CD4-positive, alpha-beta T cell (primary cell): ENCODE data around the gene UPF3A. TPM values are rescaled to one million over a fixed set of nuclear protein-coding genes. Genes with fewer than 3 reads are reported as not detected.
"Not testable (repeated sequence)": the region's sequence is repeated elsewhere in the genome, so short reads cannot be mapped to it uniquely, and the experiment has no call there.

Experiments
- ATAC-seq: fragments of 200-7000 bp; cut with Tn5 transposase; one replicate; pipeline ENCODE4 v1.10.0; 2022; ENCODE audit warnings: mild to moderate bottlenecking; ENCODE audit not compliant: poor library complexity
- CTCF ChIA-PET: fragments of 350-600 bp; sonication (Branson Sonifier 250); formaldehyde crosslinking; loops from one replicate; lab custom pipeline; 2021; ENCODE audit warnings: antibody characterized with exemption, inconsistent platforms; lab: Charles Lee
- POLR2A ChIA-PET: fragments of 350-600 bp; sonication (Branson Sonifier 250); formaldehyde crosslinking; loops from one replicate; lab custom pipeline; 2021; ENCODE audit warnings: antibody characterized with exemption, inconsistent platforms; lab: Charles Lee
- DNase-seq, 14 experiments: peaks; one replicate each; pipeline ENCODE4 v3.0.0-alpha.2; 2013 to 2020; ENCODE audit warnings: mixed read lengths in 2 of 14
- H3K27ac ChIP-seq, 2 donors: one replicate each; pipeline versions ENCODE4 v1.5.1 to v1.7.0; 2013; ENCODE audit warnings: low read length in 2 of 2, low read depth in 1 of 2, mild to moderate bottlenecking in 1 of 2
- H3K27me3 ChIP-seq, 2 experiments: 1 replicate in 1 of 2; 2 replicates in 1 of 2; pipeline versions ENCODE4 v1.6.1 to v1.7.0; 2013; ENCODE audit warnings: low read length in 2 of 2, control low read depth in 1 of 2, mild to moderate bottlenecking in 1 of 2, moderate library complexity in 1 of 2; ENCODE audit not compliant: insufficient read depth in 2 of 2, control insufficient read depth in 1 of 2
- H3K36me3 ChIP-seq: one replicate; pipeline ENCODE4 v1.6.1; 2013; ENCODE audit warnings: low read length, control low read depth; ENCODE audit not compliant: insufficient read depth
- H3K4me1 ChIP-seq: one replicate; pipeline ENCODE4 v1.6.1; 2013; ENCODE audit warnings: low read length, control low read depth; ENCODE audit not compliant: insufficient read depth
- H3K4me3 ChIP-seq: one replicate; pipeline ENCODE4 v1.5.1; 2013; ENCODE audit warnings: mild to moderate bottlenecking, low read length, moderate library complexity
- H3K9me3 ChIP-seq, 2 experiments: 1 replicate in 1 of 2; 2 replicates in 1 of 2; pipeline versions ENCODE4 v1.6.1 to v1.7.0; 2013; ENCODE audit warnings: low read length in 2 of 2, mild to moderate bottlenecking in 2 of 2, control low read depth in 1 of 2, moderate library complexity in 1 of 2; ENCODE audit not compliant: control insufficient read depth in 1 of 2, insufficient read depth in 1 of 2
- H3K27ac Mint-ChIP-seq: one replicate; pipeline ENCODE4 v1.8.0; 2020; ENCODE audit warnings: mixed read lengths
- H3K27me3 Mint-ChIP-seq: one replicate; pipeline ENCODE4 v1.8.0; 2021; ENCODE audit warnings: mixed read lengths
- H3K36me3 Mint-ChIP-seq: one replicate; pipeline ENCODE4 v1.8.0; 2021; ENCODE audit warnings: low read depth, mixed read lengths
- H3K4me1 Mint-ChIP-seq: one replicate; pipeline ENCODE4 v1.8.0; 2021; ENCODE audit warnings: low read depth, mixed read lengths
- H3K4me3 Mint-ChIP-seq: one replicate; pipeline ENCODE4 v1.8.0; 2020; ENCODE audit warnings: mild to moderate bottlenecking, mixed read lengths
- H3K9me3 Mint-ChIP-seq: one replicate; pipeline ENCODE4 v1.8.0; 2020; ENCODE audit warnings: mixed read lengths
- intact Hi-C, 2 experiments: fragments of 100-400 bp; cut with DNase I in 1 of 2; cut with micrococcal nuclease in 1 of 2; formaldehyde crosslinking; loops; one replicate each; pipeline versions ENCODE4 v1.15.1 to v1.9.0; 2023 to 2025; cut with DNase I, micrococcal nuclease
- total RNA-seq, 174 experiments: library from RNA in 2 of 174; stranded (reverse) in 2 of 174; gene quantifications; one replicate each; pipeline ENCODE4 v1.2.3 and lab custom pipeline; 2021 to 2026
- TF ChIP-seq, protein P1 (sequence below): fragments of 200-600 bp; IDR thresholded peaks from one replicate; pipeline ENCODE4 v1.8.0; 2022; ENCODE audit warnings: antibody characterized with exemption, mild to moderate bottlenecking

UPF3A gene
- total RNA-seq, 2 experiments from 2014 or later, result 31.8 TPM

DNA sequence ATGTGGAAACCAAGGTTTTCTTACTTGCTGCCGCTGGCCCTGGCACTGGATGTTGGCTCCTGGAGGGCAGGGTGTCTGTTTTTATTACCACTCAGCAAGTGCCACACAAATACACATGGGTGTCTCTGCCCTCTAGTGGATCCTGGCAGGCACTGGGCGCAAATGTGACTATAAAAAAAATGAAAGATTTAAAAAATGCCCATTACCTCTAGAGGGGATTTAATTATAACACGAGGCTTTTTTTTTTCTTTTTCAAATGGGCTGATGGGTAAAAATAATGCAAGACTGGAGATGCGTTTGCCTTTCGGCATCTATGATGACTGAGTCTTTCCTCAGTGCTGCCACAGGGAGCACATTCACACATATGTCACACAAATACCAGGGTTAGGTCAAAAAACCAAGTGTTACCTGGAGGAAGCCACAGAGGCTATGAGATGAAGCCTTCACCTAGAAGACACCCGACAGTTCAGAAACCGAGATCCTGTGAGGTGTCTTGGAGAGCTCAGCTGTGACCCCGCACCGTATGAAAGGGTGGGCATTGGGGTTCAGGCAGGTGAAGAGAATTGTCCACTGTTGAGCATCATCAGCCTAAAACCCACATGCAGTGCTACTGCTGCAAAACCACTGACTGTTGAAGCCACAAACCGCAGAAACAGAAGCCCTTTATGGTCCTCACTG lies 58.6 kb downstream of the UPF3A start:
- TF ChIP-seq, protein P1, sequence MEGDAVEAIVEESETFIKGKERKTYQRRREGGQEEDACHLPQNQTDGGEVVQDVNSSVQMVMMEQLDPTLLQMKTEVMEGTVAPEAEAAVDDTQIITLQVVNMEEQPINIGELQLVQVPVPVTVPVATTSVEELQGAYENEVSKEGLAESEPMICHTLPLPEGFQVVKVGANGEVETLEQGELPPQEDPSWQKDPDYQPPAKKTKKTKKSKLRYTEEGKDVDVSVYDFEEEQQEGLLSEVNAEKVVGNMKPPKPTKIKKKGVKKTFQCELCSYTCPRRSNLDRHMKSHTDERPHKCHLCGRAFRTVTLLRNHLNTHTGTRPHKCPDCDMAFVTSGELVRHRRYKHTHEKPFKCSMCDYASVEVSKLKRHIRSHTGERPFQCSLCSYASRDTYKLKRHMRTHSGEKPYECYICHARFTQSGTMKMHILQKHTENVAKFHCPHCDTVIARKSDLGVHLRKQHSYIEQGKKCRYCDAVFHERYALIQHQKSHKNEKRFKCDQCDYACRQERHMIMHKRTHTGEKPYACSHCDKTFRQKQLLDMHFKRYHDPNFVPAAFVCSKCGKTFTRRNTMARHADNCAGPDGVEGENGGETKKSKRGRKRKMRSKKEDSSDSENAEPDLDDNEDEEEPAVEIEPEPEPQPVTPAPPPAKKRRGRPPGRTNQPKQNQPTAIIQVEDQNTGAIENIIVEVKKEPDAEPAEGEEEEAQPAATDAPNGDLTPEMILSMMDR, result peak; percentile 62
- peaks cover 6% of the 10 kb centered on the region for H3K4me1 Mint-ChIP-seq
- DNase-seq (peak in 10 of 14 experiments; percentile 14 to 77 (median 30)), ATAC-seq (peak; percentile 43)
- no peaks in the 10 kb centered on the region for H3K9me3 Mint-ChIP-seq
- no peak overlapping the region for H3K4me3 ChIP-seq
- peaks cover 12% of the 10 kb centered on the region for H3K27me3 Mint-ChIP-seq
- H3K9me3 ChIP-seq, result no peaks in the 10 kb centered on the region
- H3K36me3 ChIP-seq, result no peaks in the 10 kb centered on the region
- ChIA-PET POLR2A (no interaction called here), CTCF (interaction anchor here (2.4 kb wide), 1 partner anchor 60 kb away, joined by 5 read pairs; no protein-coding TSS in a partner anchor)
- peaks cover 13% of the 10 kb centered on the region for H3K4me1 ChIP-seq
- no peaks in the 10 kb centered on the region for H3K27me3 ChIP-seq
- intact Hi-C loops, result no loop called here
- H3K36me3 Mint-ChIP-seq, result no peaks in the 10 kb centered on the region
- no peak overlapping the region for H3K27ac Mint-ChIP-seq
- H3K4me3 Mint-ChIP-seq, result no peak overlapping the region
- no peak overlapping the region for H3K27ac ChIP-seq

DNA sequence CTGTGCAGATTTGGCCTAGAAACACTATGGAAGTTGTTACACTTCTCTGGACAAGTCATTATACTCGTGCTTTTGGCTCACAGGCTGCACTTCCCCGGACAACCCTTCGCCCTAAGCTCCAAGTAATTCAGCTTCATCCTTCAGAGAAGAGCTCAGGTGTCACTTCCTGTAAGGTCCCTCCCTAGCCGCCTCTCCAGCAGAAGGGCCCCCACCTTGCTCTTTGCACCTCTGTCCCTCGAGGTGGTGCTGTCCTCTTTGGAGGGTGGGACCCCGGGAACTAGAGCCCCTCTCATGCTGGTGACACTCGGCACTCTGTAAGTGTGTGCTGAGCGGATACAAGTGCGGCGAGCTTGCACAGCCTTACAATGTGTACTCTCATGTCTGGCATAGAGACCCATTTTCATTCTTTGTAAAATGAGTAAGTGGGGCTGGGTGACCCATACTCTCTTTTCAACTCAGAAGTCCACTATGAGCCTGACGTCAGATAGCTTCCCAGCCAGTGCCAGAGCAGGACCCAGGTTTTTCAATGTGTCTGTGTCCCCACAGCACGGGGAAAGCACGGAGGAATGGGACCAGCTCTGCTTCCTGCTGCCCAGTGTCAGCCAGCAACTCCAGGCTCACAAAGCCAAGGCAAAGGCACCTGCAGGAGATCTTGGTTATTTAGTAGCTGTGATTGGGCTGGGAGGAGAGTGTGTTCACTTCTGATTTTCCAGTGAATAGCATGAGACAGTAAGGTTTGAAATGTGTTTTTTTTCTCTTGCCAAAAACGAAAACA lies 59.8 kb downstream of the UPF3A start:
- no peak overlapping the region for H3K27ac ChIP-seq
- no peaks in the 10 kb centered on the region for H3K36me3 ChIP-seq
- POLR2A ChIA-PET, result no interaction called here
- CTCF ChIA-PET, result interaction anchor here (2.4 kb wide), 1 partner anchor 61 kb away, joined by 5 read pairs; no protein-coding TSS in a partner anchor
- Mint-ChIP-seq H3K36me3 (no peaks in the 10 kb centered on the region), H3K4me1 (peaks cover 6% of the 10 kb centered on the region), H3K27ac (no peak overlapping the region), H3K4me3 (no peak overlapping the region), H3K27me3 (peaks cover 12% of the 10 kb centered on the region), H3K9me3 (no peaks in the 10 kb centered on the region)
- no peaks in the 10 kb centered on the region for H3K27me3 ChIP-seq
- TF ChIP-seq, protein P1, result no peak
- no peak overlapping the region for H3K4me3 ChIP-seq
- DNase-seq (no peak), ATAC-seq (no peak)
- no peaks in the 10 kb centered on the region for H3K9me3 ChIP-seq
- intact Hi-C loops, result no loop called here
- peaks cover 13% of the 10 kb centered on the region for H3K4me1 ChIP-seq

DNA sequence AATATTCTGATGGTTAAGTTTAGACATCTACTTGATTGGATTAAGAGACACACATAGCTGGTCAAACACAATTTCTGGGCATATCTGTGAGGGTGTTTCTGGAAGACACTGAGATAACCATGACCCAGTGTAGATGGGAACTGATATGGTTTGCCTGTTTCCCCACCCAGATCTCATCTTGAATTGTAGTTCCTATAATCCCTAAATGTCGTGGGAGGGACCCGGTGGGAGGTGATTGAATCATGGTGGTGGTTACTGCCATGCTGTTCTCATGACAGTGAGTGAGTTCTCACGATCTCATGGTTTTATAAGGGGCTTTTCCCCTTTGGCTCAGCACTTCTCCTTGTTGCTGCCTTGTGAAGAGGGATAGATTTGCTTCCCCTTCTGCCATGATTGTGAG lies 65.9 kb downstream of the UPF3A start:
- CTCF ChIA-PET, result not testable (repeated sequence)

More for the DNA sequence above, 65.9 kb downstream of the UPF3A start:
- H3K27ac Mint-ChIP-seq, H3K4me3 ChIP-seq, H3K27me3 ChIP-seq, POLR2A ChIA-PET, DNase-seq, H3K9me3 ChIP-seq, ATAC-seq, H3K36me3 Mint-ChIP-seq, H3K27ac ChIP-seq, H3K4me3 Mint-ChIP-seq, H3K4me1 Mint-ChIP-seq, H3K4me1 ChIP-seq, H3K9me3 Mint-ChIP-seq, intact Hi-C loops, H3K36me3 ChIP-seq: not testable (repeated sequence)
- H3K27me3 Mint-ChIP-seq, result peaks cover 36% of the 10 kb centered on the region
